Esophagus (tissue), 2 donors: Measurements from ENCODE around the gene GPR39. TPM values are rescaled to one million over a fixed set of nuclear protein-coding genes. Genes with fewer than 3 reads are reported as not detected.

Source experiments
- H3K27ac ChIP-seq, 2 donors: one replicate each; pipeline ENCODE4 v1.5.1; 2013; ENCODE audit warnings: low read depth in 2 of 2, mild to moderate bottlenecking in 2 of 2, inconsistent platforms in 1 of 2, low read length in 1 of 2, moderate library complexity in 1 of 2
- H3K27me3 ChIP-seq, 2 donors: one replicate each; pipeline ENCODE4 v1.6.1; 2013; ENCODE audit warnings: low read length in 2 of 2, control low read depth in 1 of 2, mild to moderate bottlenecking in 1 of 2; ENCODE audit not compliant: insufficient read depth in 2 of 2, control insufficient read depth in 1 of 2
- H3K36me3 ChIP-seq, 2 donors: one replicate each; pipeline ENCODE4 v1.6.1; 2013; ENCODE audit warnings: low read length in 1 of 2; ENCODE audit not compliant: control insufficient read depth in 2 of 2, insufficient read depth in 2 of 2
- H3K4me1 ChIP-seq, 2 donors: one replicate each; pipeline ENCODE4 v1.6.1; 2013; ENCODE audit warnings: low read length in 1 of 2; ENCODE audit not compliant: control insufficient read depth in 2 of 2, insufficient read depth in 2 of 2
- H3K4me3 ChIP-seq, 2 donors: one replicate each; pipeline ENCODE4 v1.5.1; 2013; ENCODE audit warnings: low read length in 2 of 2, mild to moderate bottlenecking in 2 of 2, low read depth in 1 of 2, moderate library complexity in 1 of 2
- H3K9me3 ChIP-seq, 2 donors: one replicate each; pipeline ENCODE4 v1.6.1; 2013; ENCODE audit warnings: mild to moderate bottlenecking in 2 of 2, low read depth in 1 of 2, low read length in 1 of 2, moderate library complexity in 1 of 2; ENCODE audit not compliant: control insufficient read depth in 2 of 2, insufficient read depth in 1 of 2
- WGBS, 2 donors: extraction: QIAGEN DNeasy Blood & Tissue Kit; methylation state at CpG; one replicate each; pipeline ENCODE4 v1.1.7; 2013; 5-methylcytosine and 5-hydroxymethylcytosine counted together
- polyA plus RNA-seq, 2 donors: library from polyadenylated mRNA; stranded (reverse); fragments of 200-250 nt; gene quantifications; one replicate each; pipeline ENCODE4 v1.2.3, GENCODE V29; 2013
- donor health status: healthy with polysubstance abuse.
- donor health status: Bipolar disorder and iron deficiency.

The GPR39 gene
- polyA plus RNA-seq, 2 donors, result 0.65 to 0.93 TPM

GRCh38 chr2:132403146-132403545 lies 13.5 kb upstream of the GPR39 start:
- no peaks in the 10 kb centered on the region for H3K27me3 ChIP-seq
- H3K4me1 ChIP-seq, result no peaks in the 10 kb centered on the region
- H3K27ac ChIP-seq, result no peak overlapping the region
- H3K36me3 ChIP-seq, result no peaks in the 10 kb centered on the region
- H3K4me3 ChIP-seq, result no peak overlapping the region
- peaks cover 0 to 3% of the 10 kb centered on the region in 2 donors for H3K9me3 ChIP-seq
- WGBS, 2 donors, result 40 to 55% methylated on average over 4 of the region's 4 CpGs

GRCh38 chr2:132404056-132404455 lies 12.5 kb upstream of the GPR39 start:
- Histone ChIP-seq H3K4me3 (no peak overlapping the region), H3K27ac (no peak overlapping the region), H3K4me1 (no peaks in the 10 kb centered on the region), H3K9me3 (peaks cover 0 to 5% of the 10 kb centered on the region in 2 donors), H3K27me3 (no peaks in the 10 kb centered on the region), H3K36me3 (no peaks in the 10 kb centered on the region)
- 60 to 68% methylated on average over 8 of the region's 8 CpGs for WGBS, 2 donors

GRCh38 chr2:132407784-132408183 lies 8.8 kb upstream of the GPR39 start:
- no peaks in the 10 kb centered on the region for H3K27me3 ChIP-seq
- no peaks in the 10 kb centered on the region for H3K4me1 ChIP-seq
- no peaks in the 10 kb centered on the region for H3K36me3 ChIP-seq
- H3K27ac ChIP-seq, result no peak overlapping the region
- peaks cover 0 to 5% of the 10 kb centered on the region in 2 donors for H3K9me3 ChIP-seq
- WGBS, 2 donors, result 42 to 53% methylated on average over 2 of the region's 2 CpGs
- no peak overlapping the region for H3K4me3 ChIP-seq

DNA sequence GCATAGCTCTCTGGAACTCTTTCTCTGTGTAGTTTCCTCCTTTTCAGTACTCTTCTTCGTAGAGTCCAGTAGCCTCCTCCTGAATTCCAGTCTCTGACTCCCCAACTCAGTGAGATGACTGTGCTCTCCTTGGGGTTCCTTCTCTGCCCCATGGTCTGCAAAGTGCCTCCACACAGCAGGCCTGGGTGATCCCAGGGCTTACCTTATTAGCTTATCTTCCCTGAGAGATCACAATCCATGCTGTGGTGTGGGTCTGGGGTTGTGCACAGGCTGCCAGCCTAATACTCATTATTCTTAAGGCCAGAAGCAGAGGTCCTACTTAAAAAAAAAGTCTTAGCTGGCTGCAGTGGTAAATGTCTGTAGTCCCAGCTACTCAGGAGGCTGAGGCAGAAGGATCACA lies 4.6 kb upstream of the GPR39 start:
- WGBS, 2 donors, result 84 to 88% methylated on average over 1 of the region's 1 CpG
- no peaks in the 10 kb centered on the region for H3K27me3 ChIP-seq
- H3K27ac ChIP-seq, result no peak overlapping the region
- no peaks in the 10 kb centered on the region for H3K36me3 ChIP-seq
- H3K4me1 ChIP-seq, result peaks cover 0 to 7% of the 10 kb centered on the region in 2 donors
- no peak overlapping the region for H3K4me3 ChIP-seq
- peaks cover 0 to 2% of the 10 kb centered on the region in 2 donors for H3K9me3 ChIP-seq

- WGBS, 2 donors, result 63 to 86% methylated on average over 6 of the region's 6 CpGs
- Histone ChIP-seq H3K4me1 (peaks cover 0 to 14% of the 10 kb centered on the region in 2 donors), H3K27ac (no peak overlapping the region), H3K4me3 (no peak overlapping the region), H3K27me3 (no peaks in the 10 kb centered on the region), H3K36me3 (no peaks in the 10 kb centered on the region), H3K9me3 (no peaks in the 10 kb centered on the region)
Measured at GRCh38 chr2:132414081-132414480, 2.5 kb upstream of the GPR39 start.

GRCh38 chr2:132415256-132415914 lies 1.2 kb upstream of the GPR39 start:
- WGBS, 2 donors, result 37 to 41% methylated on average over 9 of the region's 9 CpGs
- Histone ChIP-seq H3K27ac (peak overlapping the region in 1 of 2 donors; percentile 82), H3K36me3 (no peaks in the 10 kb centered on the region), H3K27me3 (no peaks in the 10 kb centered on the region), H3K4me1 (peaks cover 0 to 14% of the 10 kb centered on the region in 2 donors), H3K9me3 (no peaks in the 10 kb centered on the region), H3K4me3 (peak overlapping the region; percentile 45 to 61)

- 3% methylated on average over 49 to 60 of the region's 60 CpGs for WGBS, 2 donors
- peak overlapping the region; percentile 79 to 82 for H3K27ac ChIP-seq
Measured at GRCh38 chr2:132415915-132416722, 486 bp upstream of the GPR39 start.

DNA sequence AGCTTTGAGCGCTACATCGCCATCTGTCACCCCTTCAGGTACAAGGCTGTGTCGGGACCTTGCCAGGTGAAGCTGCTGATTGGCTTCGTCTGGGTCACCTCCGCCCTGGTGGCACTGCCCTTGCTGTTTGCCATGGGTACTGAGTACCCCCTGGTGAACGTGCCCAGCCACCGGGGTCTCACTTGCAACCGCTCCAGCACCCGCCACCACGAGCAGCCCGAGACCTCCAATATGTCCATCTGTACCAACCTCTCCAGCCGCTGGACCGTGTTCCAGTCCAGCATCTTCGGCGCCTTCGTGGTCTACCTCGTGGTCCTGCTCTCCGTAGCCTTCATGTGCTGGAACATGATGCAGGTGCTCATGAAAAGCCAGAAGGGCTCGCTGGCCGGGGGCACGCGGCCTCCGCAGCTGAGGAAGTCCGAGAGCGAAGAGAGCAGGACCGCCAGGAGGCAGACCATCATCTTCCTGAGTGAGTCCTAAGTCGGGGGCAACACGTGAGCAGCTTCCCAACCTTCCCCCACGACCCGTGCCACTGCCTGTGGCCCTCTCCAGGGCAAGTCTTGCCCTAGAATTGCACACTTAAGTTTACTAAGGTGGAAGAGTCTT lies 928 bp downstream of the GPR39 start:
- Histone ChIP-seq H3K36me3 (no peaks in the 10 kb centered on the region), H3K27me3 (no peaks in the 10 kb centered on the region), H3K9me3 (no peaks in the 10 kb centered on the region), H3K4me1 (peaks cover 0 to 14% of the 10 kb centered on the region in 2 donors), H3K27ac (no peak overlapping the region), H3K4me3 (no peak overlapping the region)
- WGBS, 2 donors, result 89 to 96% methylated on average over 30 of the region's 30 CpGs

More at GRCh38 chr2:132415915-132416722, 486 bp upstream of the GPR39 start:
- Histone ChIP-seq H3K27me3 (no peaks in the 10 kb centered on the region), H3K4me3 (peak overlapping the region; percentile 45 to 61), H3K36me3 (no peaks in the 10 kb centered on the region), H3K9me3 (no peaks in the 10 kb centered on the region), H3K4me1 (peaks cover 0 to 14% of the 10 kb centered on the region in 2 donors)

GRCh38 chr2:132419235-132419634 lies 2.6 kb downstream of the GPR39 start:
- Histone ChIP-seq H3K4me3 (no peak overlapping the region), H3K9me3 (no peaks in the 10 kb centered on the region), H3K4me1 (peaks cover 0 to 14% of the 10 kb centered on the region in 2 donors), H3K27me3 (no peaks in the 10 kb centered on the region), H3K36me3 (no peaks in the 10 kb centered on the region), H3K27ac (no peak overlapping the region)
- WGBS, 2 donors, result 69 to 80% methylated on average over 3 of the region's 3 CpGs
